ENCODE results near the gene TMEM198. TPM values are rescaled to one million over a fixed set of nuclear protein-coding genes. Genes with fewer than 3 reads are reported as not detected.

TMEM198 gene
- total and polyA plus RNA-seq, 4 donors = 1.7 to 7.4 (median 2.3) TPM; not detected in 1

DNA sequence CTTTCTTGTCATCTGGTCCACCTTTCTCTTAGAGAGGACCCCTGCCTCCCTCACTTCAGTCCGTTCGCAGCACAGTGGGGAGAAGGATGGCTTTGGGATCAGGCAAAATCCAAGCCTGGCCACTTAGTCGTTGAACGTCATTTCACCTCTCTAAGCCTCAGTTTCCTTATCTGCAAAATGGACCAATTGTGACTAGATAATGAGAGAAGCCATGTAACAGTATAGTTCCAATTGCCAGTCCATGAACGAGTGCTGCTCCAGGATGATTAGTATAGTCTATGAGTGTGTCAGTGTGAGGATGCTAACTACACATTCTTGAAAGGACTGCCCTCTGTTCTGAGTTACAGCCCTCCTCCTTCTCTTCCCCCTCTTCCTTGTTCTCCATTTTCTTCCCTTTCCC is 29.3 kb downstream of the TMEM198 start:
- no peak overlapping the region for H3K27ac ChIP-seq (ENCODE audit: low read depth in 1 of 2, low read length in 2 of 2)
- H3K9me3 ChIP-seq (ENCODE audit: control insufficient read depth, low read length) = no peaks in the 10 kb centered on the region
- ATAC-seq (ENCODE audit: low FRiP score) (no peak), DNase-seq (no peak)
- H3K36me3 ChIP-seq (ENCODE audit: control insufficient read depth in 1 of 2, insufficient read depth in 2 of 2, low read length in 1 of 2) = no peaks in the 10 kb centered on the region
- WGBS, 2 donors = 80 to 82% methylated on average over 5 of the region's 5 CpGs
- intact Hi-C loops (cut with DNase I) = no loop called here
- no peaks in the 10 kb centered on the region for H3K27me3 ChIP-seq (ENCODE audit: control insufficient read depth in 1 of 2, insufficient read depth in 2 of 2, low read length in 1 of 2)
- no peak overlapping the region for H3K4me3 ChIP-seq (ENCODE audit: low read length in 2 of 2)
- no peaks in the 10 kb centered on the region for H3K4me1 ChIP-seq (ENCODE audit: control insufficient read depth in 1 of 2, insufficient read depth in 2 of 2, low read length in 2 of 2)

DNA sequence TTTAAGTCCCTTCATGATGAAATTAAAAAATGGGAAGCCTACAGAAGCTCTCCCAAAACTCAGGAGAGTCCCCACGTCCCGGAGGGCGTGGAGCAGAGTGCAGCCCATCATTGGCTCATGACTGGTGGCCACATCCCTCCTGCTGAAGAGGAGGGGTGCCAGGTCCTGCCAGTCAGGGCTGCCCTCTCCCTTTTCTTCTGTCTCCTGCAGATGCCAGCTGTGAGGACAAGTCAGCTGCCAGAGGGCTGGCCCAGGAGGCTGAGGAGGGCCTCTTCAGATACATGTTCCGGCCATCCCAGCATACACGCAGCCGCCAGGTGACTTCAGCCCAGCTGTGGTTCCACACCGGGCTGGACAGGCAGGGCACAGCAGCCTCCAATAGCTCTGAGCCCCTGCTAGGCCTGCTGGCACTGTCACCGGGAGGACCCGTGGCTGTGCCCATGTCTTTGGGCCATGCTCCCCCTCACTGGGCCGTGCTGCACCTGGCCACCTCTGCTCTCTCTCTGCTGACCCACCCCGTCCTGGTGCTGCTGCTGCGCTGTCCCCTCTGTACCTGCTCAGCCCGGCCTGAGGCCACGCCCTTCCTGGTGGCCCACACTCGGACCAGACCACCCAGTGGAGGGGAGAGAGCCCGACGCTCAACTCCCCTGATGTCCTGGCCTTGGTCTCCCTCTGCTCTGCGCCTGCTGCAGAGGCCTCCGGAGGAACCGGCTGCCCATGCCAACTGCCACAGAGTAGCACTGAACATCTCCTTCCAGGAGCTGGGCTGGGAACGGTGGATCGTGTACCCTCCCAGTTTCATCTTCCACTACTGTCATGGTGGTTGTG is 30.9 kb downstream of the TMEM198 start:
- Histone ChIP-seq H3K27me3 (ENCODE audit: control insufficient read depth in 1 of 2, insufficient read depth in 2 of 2, low read length in 1 of 2) (no peaks in the 10 kb centered on the region), H3K9me3 (ENCODE audit: control insufficient read depth, low read length) (no peaks in the 10 kb centered on the region), H3K4me1 (ENCODE audit: control insufficient read depth in 1 of 2, insufficient read depth in 2 of 2, low read length in 2 of 2) (no peaks in the 10 kb centered on the region), H3K4me3 (ENCODE audit: low read length in 2 of 2) (no peak overlapping the region), H3K36me3 (ENCODE audit: control insufficient read depth in 1 of 2, insufficient read depth in 2 of 2, low read length in 1 of 2) (no peaks in the 10 kb centered on the region), H3K27ac (ENCODE audit: low read depth in 1 of 2, low read length in 2 of 2) (no peak overlapping the region)
- 84 to 87% methylated on average over 21 to 22 of the region's 22 CpGs for WGBS, 2 donors
- intact Hi-C loops (cut with DNase I) = no loop called here
- DNase-seq (peak in 1 of 2 donors; percentile 71), ATAC-seq (ENCODE audit: low FRiP score) (no peak)

DNA sequence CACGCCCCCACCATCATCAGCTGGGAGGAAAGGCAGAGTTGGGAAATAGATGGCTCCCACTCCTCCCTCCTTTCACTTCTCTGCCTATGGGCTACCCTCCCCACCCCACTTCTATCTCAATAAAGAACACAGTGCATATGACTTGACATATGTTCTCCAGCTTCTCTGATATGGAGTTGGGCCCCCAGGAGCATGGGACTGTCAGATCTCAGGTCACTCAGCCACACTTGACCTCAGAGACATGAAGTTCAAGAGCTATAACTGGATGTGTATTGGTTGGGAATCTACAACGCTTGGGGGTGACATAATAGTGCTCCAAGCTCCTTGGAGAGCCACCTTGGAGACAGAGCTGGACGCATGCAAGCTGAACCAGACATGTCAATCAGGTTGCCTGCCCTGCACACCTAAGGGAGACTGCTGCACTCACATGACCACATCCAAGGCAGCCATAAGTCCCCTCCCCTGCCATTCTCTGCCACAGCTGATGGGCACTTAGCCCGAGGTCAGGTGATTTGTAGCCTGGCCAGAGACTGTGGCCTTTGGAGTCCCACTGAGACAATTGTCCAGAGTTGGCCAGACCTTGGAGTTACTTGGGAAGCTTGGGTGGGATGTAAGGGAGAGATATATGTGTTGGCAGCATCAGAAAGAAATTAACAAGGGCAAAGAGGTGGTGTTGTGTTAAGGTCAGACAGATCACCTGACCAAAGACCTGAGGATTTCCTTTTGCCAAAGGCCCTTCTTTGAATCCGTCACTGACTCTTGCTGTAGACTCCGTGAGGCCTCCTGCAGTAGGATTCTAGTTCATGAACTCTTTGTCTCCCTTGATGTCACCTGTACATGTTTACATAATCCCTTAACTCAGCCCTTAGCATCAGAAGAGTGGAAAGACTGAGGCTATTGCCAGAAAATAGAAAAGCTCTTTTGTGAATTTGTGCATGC is 32.0 kb downstream of the TMEM198 start:
- no peak overlapping the region for H3K4me3 ChIP-seq (ENCODE audit: low read length in 2 of 2)
- ATAC-seq (ENCODE audit: low FRiP score) (no peak), DNase-seq (no peak)
- no peaks in the 10 kb centered on the region for H3K9me3 ChIP-seq (ENCODE audit: control insufficient read depth, low read length)
- intact Hi-C loops (cut with DNase I) = no loop called here
- WGBS, 2 donors = 89 to 92% methylated on average over 6 of the region's 6 CpGs
- H3K27me3 ChIP-seq (ENCODE audit: control insufficient read depth in 1 of 2, insufficient read depth in 2 of 2, low read length in 1 of 2) = no peaks in the 10 kb centered on the region
- H3K27ac ChIP-seq (ENCODE audit: low read depth in 1 of 2, low read length in 2 of 2) = no peak overlapping the region
- H3K4me1 ChIP-seq (ENCODE audit: control insufficient read depth in 1 of 2, insufficient read depth in 2 of 2, low read length in 2 of 2) = no peaks in the 10 kb centered on the region
- no peaks in the 10 kb centered on the region for H3K36me3 ChIP-seq (ENCODE audit: control insufficient read depth in 1 of 2, insufficient read depth in 2 of 2, low read length in 1 of 2)

DNA sequence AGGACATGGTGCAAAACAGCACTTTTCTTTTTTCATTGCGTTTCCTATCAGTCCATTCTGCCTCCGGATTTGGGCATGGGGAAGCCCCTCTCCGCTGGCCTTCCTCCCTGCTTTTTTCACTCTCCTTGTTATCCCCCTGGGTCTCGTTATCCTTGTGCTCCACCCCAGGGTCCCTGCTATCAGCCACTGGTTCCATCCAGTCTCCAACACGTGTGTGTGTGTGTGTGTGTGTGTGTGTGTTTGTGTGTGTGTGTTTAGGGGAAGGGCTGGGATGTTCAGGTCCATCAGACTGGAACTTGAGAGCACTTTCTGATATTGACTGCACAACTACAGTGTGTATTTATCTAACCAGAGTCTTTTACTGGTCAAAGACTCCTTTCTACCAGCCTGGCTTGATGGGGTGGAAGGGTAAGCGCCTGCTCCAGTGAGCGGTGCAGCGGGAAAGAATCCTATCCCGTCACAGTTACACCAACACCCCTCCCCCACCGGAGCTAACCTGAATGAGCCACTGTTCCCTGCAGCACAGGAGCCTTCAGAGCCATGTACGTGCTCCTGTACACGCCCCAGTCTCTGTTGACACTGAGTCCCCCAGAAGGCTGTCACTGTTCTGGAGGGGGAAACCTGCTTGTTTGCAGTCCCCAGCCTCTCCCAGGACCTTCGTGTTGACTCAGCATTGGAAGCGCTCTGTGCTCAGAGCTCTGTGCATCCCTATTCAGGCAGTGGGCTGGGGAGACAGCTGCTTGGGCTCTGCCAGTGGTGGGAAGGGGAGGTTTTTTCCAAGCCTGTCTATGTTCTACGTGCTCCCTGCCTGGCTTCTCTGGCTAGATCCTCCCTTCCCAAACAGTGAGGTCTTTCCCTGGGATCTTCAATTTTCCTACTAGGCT is 32.9 kb downstream of the TMEM198 start:
- intact Hi-C loops (cut with DNase I) = no loop called here
- Histone ChIP-seq H3K9me3 (ENCODE audit: control insufficient read depth, low read length) (no peaks in the 10 kb centered on the region), H3K4me1 (ENCODE audit: control insufficient read depth in 1 of 2, insufficient read depth in 2 of 2, low read length in 2 of 2) (no peaks in the 10 kb centered on the region), H3K4me3 (ENCODE audit: low read length in 2 of 2) (no peak overlapping the region), H3K27ac (ENCODE audit: low read depth in 1 of 2, low read length in 2 of 2) (no peak overlapping the region), H3K36me3 (ENCODE audit: control insufficient read depth in 1 of 2, insufficient read depth in 2 of 2, low read length in 1 of 2) (no peaks in the 10 kb centered on the region), H3K27me3 (ENCODE audit: control insufficient read depth in 1 of 2, insufficient read depth in 2 of 2, low read length in 1 of 2) (no peaks in the 10 kb centered on the region)
- ATAC-seq (ENCODE audit: low FRiP score) (no peak), DNase-seq (peak in 1 of 2 donors; percentile 55)
- WGBS, 2 donors = 34 to 42% methylated on average over 15 of the region's 15 CpGs

DNA sequence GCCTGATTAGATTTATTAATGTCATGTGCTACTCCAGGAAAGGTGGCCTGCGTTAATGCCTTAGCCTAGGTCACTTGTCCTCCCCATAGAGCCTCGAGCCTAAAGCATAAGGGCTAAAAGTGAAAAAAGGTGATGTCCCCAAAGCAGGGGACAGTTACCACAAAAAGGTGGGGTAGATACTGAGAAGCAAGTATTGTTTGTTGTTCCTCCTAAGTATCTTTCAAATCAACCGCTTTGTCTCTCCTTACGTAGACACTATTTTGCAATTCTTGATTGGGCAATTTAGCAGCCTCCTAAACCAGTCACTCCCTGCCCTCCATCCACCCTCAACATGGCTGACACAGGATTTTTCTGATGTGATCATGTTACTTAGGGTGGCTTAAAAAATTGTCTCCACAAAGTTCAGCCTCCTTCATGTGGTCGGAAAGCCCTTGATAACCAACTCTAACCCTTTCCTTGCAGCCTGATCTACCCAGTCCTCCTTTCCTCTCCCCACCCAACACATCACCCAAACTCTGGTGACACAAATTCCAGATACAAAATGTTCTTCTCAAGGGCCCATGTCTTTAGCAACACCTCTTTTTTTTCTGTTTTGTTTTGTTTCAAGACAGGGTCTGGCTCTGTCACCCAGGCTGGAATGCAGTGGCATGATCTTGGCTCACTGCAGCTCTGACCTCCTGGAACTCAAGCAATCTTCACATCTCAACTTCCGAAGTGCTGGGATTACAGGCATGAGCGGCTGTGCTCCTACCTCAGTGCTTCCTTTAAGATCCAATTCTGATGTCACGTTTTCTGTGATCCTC is 35.2 kb downstream of the TMEM198 start:
- no peaks in the 10 kb centered on the region for H3K27me3 ChIP-seq (ENCODE audit: control insufficient read depth in 1 of 2, insufficient read depth in 2 of 2, low read length in 1 of 2)
- H3K4me3 ChIP-seq (ENCODE audit: low read length in 2 of 2) = no peak overlapping the region
- ATAC-seq (ENCODE audit: low FRiP score) = no peak
- H3K9me3 ChIP-seq (ENCODE audit: control insufficient read depth, low read length) = no peaks in the 10 kb centered on the region
- H3K27ac ChIP-seq (ENCODE audit: low read depth in 1 of 2, low read length in 2 of 2) = no peak overlapping the region
- intact Hi-C loops (cut with DNase I) = no loop called here
- DNase-seq = no peak
- H3K36me3 ChIP-seq (ENCODE audit: control insufficient read depth in 1 of 2, insufficient read depth in 2 of 2, low read length in 1 of 2) = no peaks in the 10 kb centered on the region
- no peaks in the 10 kb centered on the region for H3K4me1 ChIP-seq (ENCODE audit: control insufficient read depth in 1 of 2, insufficient read depth in 2 of 2, low read length in 2 of 2)
- 78 to 80% methylated on average over 8 of the region's 8 CpGs for WGBS, 2 donors

DNA sequence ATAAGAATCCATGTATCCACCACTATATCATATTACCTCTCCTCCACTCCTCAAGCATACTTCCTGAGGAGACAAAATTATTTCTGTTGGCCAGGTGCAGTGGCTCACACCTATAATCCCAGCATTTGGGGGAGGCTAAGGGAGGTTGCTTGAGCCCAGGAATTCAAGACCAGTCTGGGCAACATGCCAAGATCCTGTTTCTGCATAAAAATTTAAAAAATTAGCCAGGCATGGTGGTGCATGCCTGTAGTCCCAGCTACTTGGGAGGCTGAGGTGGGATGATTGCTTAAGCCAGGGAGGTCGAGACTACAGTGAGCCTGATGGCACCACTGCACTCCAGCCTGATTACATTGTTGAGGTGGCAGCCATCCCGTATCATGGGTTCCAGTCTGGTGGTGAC is 37.5 kb downstream of the TMEM198 start:
- no peak for DNase-seq
- WGBS, 2 donors = 73 to 82% methylated on average over 2 of the region's 2 CpGs
- no peaks in the 10 kb centered on the region for H3K9me3 ChIP-seq (ENCODE audit: control insufficient read depth, low read length)
- intact Hi-C loops (cut with DNase I) = no loop called here
- H3K36me3 ChIP-seq (ENCODE audit: control insufficient read depth in 1 of 2, insufficient read depth in 2 of 2, low read length in 1 of 2) = no peaks in the 10 kb centered on the region
- no peak overlapping the region for H3K4me3 ChIP-seq (ENCODE audit: low read length in 2 of 2)
- H3K27me3 ChIP-seq (ENCODE audit: control insufficient read depth in 1 of 2, insufficient read depth in 2 of 2, low read length in 1 of 2) = no peaks in the 10 kb centered on the region
- no peak for ATAC-seq (ENCODE audit: low FRiP score)
- H3K4me1 ChIP-seq (ENCODE audit: control insufficient read depth in 1 of 2, insufficient read depth in 2 of 2, low read length in 2 of 2) = no peaks in the 10 kb centered on the region
- no peak overlapping the region for H3K27ac ChIP-seq (ENCODE audit: low read depth in 1 of 2, low read length in 2 of 2)

DNA sequence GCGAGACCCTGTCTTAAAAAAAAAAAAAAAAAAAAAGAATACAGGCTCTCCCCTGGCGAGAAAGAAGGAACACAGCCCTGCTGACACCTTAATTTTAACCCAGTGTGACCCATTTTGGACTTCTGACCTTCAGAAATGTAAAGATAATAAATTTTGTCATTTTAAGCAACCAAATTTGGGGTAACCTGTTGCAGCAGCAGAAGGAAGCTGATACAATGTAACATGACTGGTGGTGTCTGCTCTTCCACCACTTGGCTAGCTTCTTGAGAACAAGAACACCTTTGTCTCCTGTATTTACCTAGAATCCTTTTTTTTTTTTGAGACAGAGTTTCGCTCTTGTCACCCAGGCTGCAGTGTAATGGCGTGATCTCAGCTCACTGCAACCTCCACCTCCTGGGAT is 47.3 kb downstream of the TMEM198 start:
- Histone ChIP-seq H3K4me1 (ENCODE audit: control insufficient read depth in 1 of 2, insufficient read depth in 2 of 2, low read length in 2 of 2) (no peaks in the 10 kb centered on the region), H3K9me3 (ENCODE audit: control insufficient read depth, low read length) (no peaks in the 10 kb centered on the region), H3K27ac (ENCODE audit: low read depth in 1 of 2, low read length in 2 of 2) (no peak overlapping the region), H3K4me3 (ENCODE audit: low read length in 2 of 2) (no peak overlapping the region), H3K27me3 (ENCODE audit: control insufficient read depth in 1 of 2, insufficient read depth in 2 of 2, low read length in 1 of 2) (no peaks in the 10 kb centered on the region), H3K36me3 (ENCODE audit: control insufficient read depth in 1 of 2, insufficient read depth in 2 of 2, low read length in 1 of 2) (no peaks in the 10 kb centered on the region)
- ATAC-seq (ENCODE audit: low FRiP score) (no peak), DNase-seq (no peak)
- 68 to 69% methylated on average over 4 of the region's 4 CpGs for WGBS, 2 donors
- intact Hi-C loops (cut with DNase I) = no loop called here

DNA sequence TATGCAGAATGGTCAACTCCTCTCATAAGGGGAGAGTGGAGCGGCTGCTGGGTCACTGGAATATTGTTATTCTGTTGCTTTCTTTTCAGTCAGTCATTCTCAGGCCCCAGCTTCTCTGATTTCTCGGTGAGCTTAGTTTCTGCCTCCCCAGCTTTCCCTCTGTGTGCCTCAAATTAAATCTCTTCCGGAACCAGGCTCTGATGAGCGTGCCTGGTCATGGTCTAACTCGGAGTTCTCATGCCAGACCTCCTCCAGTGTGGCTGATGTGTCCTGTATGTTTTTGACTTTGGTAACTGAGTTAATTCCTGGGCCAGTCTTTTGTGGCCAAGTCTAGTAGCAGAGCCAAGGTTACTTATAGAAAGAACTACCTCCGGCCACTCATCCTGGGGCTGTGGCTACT is 48.9 kb downstream of the TMEM198 start:
- Histone ChIP-seq H3K36me3 (ENCODE audit: control insufficient read depth in 1 of 2, insufficient read depth in 2 of 2, low read length in 1 of 2) (no peaks in the 10 kb centered on the region), H3K27me3 (ENCODE audit: control insufficient read depth in 1 of 2, insufficient read depth in 2 of 2, low read length in 1 of 2) (no peaks in the 10 kb centered on the region), H3K27ac (ENCODE audit: low read depth in 1 of 2, low read length in 2 of 2) (no peak overlapping the region), H3K4me3 (ENCODE audit: low read length in 2 of 2) (no peak overlapping the region), H3K4me1 (ENCODE audit: control insufficient read depth in 1 of 2, insufficient read depth in 2 of 2, low read length in 2 of 2) (peaks cover 0 to 3% of the 10 kb centered on the region in 2 donors), H3K9me3 (ENCODE audit: control insufficient read depth, low read length) (no peaks in the 10 kb centered on the region)
- DNase-seq (no peak), ATAC-seq (ENCODE audit: low FRiP score) (no peak)
- intact Hi-C loops (cut with DNase I) = no loop called here
- WGBS, 2 donors = 82 to 89% methylated on average over 6 of the region's 6 CpGs
